H9 (cell line): Measurements from ENCODE around the gene MDFIC. TPM values are rescaled to one million over a fixed set of nuclear protein-coding genes. Genes with fewer than 3 reads are reported as not detected.

Experiments
- DNase-seq: peaks from one replicate; pipeline ENCODE4 v3.0.0-alpha.2; 2017
- H2AFZ ChIP-seq: one replicate; pipeline ENCODE4 v1.6.1; 2013; ENCODE audit warnings: mild to moderate bottlenecking, low read length, control low read depth, moderate library complexity
- H2AK5ac ChIP-seq: 2 replicates; pipeline ENCODE4 v1.6.1; 2013; ENCODE audit warnings: low read length, control low read depth, mixed read lengths; ENCODE audit not compliant: insufficient read length
- H2BK120ac ChIP-seq: one replicate; pipeline ENCODE4 v1.6.1; 2013; ENCODE audit warnings: low read depth, mild to moderate bottlenecking, low read length, control low read depth, inconsistent platforms; ENCODE audit not compliant: poor library complexity, severe bottlenecking
- H2BK12ac ChIP-seq: 2 replicates; pipeline ENCODE4 v1.6.1; 2013; ENCODE audit warnings: low read length, control low read depth, mixed read lengths, low read depth; ENCODE audit not compliant: insufficient read length
- H2BK15ac ChIP-seq: 2 replicates; pipeline ENCODE4 v1.6.1; 2013; ENCODE audit warnings: low read depth, low read length, control low read depth
- H2BK20ac ChIP-seq: one replicate; pipeline ENCODE4 v1.6.1; 2013; ENCODE audit warnings: low read depth, mild to moderate bottlenecking, low read length, control low read depth, inconsistent platforms; ENCODE audit not compliant: poor library complexity, severe bottlenecking
- H2BK5ac ChIP-seq: 2 replicates; pipeline ENCODE4 v1.6.1; 2013; ENCODE audit warnings: low read length, control low read depth, mixed read lengths; ENCODE audit not compliant: insufficient read length
- H3K14ac ChIP-seq: 2 replicates; pipeline ENCODE4 v1.6.1; 2013; ENCODE audit warnings: low read length, control low read depth; ENCODE audit not compliant: insufficient read depth
- H3K18ac ChIP-seq: 2 replicates; pipeline ENCODE4 v1.6.1; 2013; ENCODE audit warnings: low read depth, mild to moderate bottlenecking, mixed read lengths, low read length, control low read depth; ENCODE audit not compliant: insufficient read length
- H3K23ac ChIP-seq: 2 replicates; pipeline ENCODE4 v1.6.1; 2013; ENCODE audit warnings: low read length, control low read depth, mixed read lengths, low read depth; ENCODE audit not compliant: insufficient read length
- H3K23me2 ChIP-seq: 2 replicates; pipeline ENCODE4 v1.6.1; 2013; ENCODE audit warnings: low read depth, mild to moderate bottlenecking, mixed read lengths, low read length, control low read depth; ENCODE audit not compliant: insufficient read length, poor library complexity, severe bottlenecking
- H3K27ac ChIP-seq: 2 replicates; pipeline ENCODE4 v1.5.1; 2013; ENCODE audit warnings: low read length, control low read depth, mixed read lengths, low read depth; ENCODE audit not compliant: insufficient read length
- H3K27me3 ChIP-seq: 2 replicates; pipeline ENCODE4 v1.6.1; 2013; ENCODE audit warnings: low read length, control low read depth, inconsistent platforms; ENCODE audit not compliant: insufficient read depth
- H3K4ac ChIP-seq: 2 replicates; pipeline ENCODE4 v1.6.1; 2013; ENCODE audit warnings: low read depth, mild to moderate bottlenecking, control low read depth, inconsistent platforms, low read length, moderate library complexity
- H3K4me1 ChIP-seq: 2 replicates; pipeline ENCODE4 v1.6.1; 2013; ENCODE audit warnings: low read length, control low read depth, inconsistent platforms; ENCODE audit not compliant: insufficient read depth
- H3K4me2 ChIP-seq: 2 replicates; pipeline ENCODE4 v1.6.1; 2013; ENCODE audit warnings: low read length, control low read depth, mixed read lengths; ENCODE audit not compliant: insufficient read length, insufficient read depth
- H3K56ac ChIP-seq: 2 replicates; pipeline ENCODE4 v1.6.1; 2013; ENCODE audit warnings: low read depth, mild to moderate bottlenecking, mixed read lengths, low read length, control low read depth; ENCODE audit not compliant: insufficient read length
- H3K79me1 ChIP-seq: 2 replicates; pipeline ENCODE4 v1.6.1; 2013; ENCODE audit warnings: low read depth, mild to moderate bottlenecking, moderate library complexity, low read length, control low read depth, inconsistent platforms; ENCODE audit not compliant: insufficient read depth, poor library complexity, severe bottlenecking
- H3K79me2 ChIP-seq: 2 replicates; pipeline ENCODE4 v1.6.1; 2013; ENCODE audit warnings: low read length, control low read depth, inconsistent platforms; ENCODE audit not compliant: insufficient read depth
- H3K9ac ChIP-seq: 2 replicates; pipeline ENCODE4 v1.6.1; 2013; ENCODE audit warnings: low read length, control low read depth, mixed read lengths; ENCODE audit not compliant: insufficient read length; ENCODE audit errors: extremely low read depth
- H3K9me3 ChIP-seq: one replicate; pipeline ENCODE4 v1.6.1; 2013; ENCODE audit warnings: low read depth, low read length, inconsistent platforms; ENCODE audit not compliant: control insufficient read depth
- H3T11ph ChIP-seq: one replicate; pipeline ENCODE4 v1.6.1; 2013; ENCODE audit warnings: mild to moderate bottlenecking, low read length, control low read depth, inconsistent platforms
- H4K20me1 ChIP-seq: one replicate; pipeline ENCODE4 v1.6.1; 2013; ENCODE audit not compliant: control insufficient read depth, insufficient read length, insufficient read depth
- H4K5ac ChIP-seq: 2 replicates; pipeline ENCODE4 v1.6.1; 2013; ENCODE audit warnings: low read depth, mild to moderate bottlenecking, mixed read lengths, low read length, control low read depth; ENCODE audit not compliant: insufficient read length
- H4K8ac ChIP-seq: replicated peaks from 2 replicates; pipeline ENCODE4 v1.6.1; 2013; ENCODE audit warnings: low read length, control low read depth, mixed read lengths, low read depth; ENCODE audit not compliant: insufficient read length
- H4K91ac ChIP-seq: 2 replicates; pipeline ENCODE4 v1.6.1; 2013; ENCODE audit warnings: low read depth, mild to moderate bottlenecking, moderate library complexity, mixed read lengths, low read length, control low read depth; ENCODE audit not compliant: insufficient read length
- H3K27ac Mint-ChIP-seq, 3 experiments: 2 replicates in 2 of 3; 3 replicates in 1 of 3; pipeline ENCODE4 v1.8.0; 2020 to 2021; ENCODE audit warnings: mixed read lengths in 3 of 3, mild to moderate bottlenecking in 1 of 3, moderate library complexity in 1 of 3
- H3K27me3 Mint-ChIP-seq: 2 replicates; pipeline ENCODE4 v1.8.0; 2021; ENCODE audit warnings: low read depth, mild to moderate bottlenecking, moderate library complexity, mixed read lengths
- H3K36me3 Mint-ChIP-seq, 3 experiments: 2 replicates in 2 of 3; 3 replicates in 1 of 3; pipeline ENCODE4 v1.8.0; 2020 to 2021; ENCODE audit warnings: low read depth in 3 of 3, mixed read lengths in 3 of 3; ENCODE audit not compliant: insufficient read depth in 1 of 3
- H3K4me1 Mint-ChIP-seq, 2 experiments: 2 replicates each; pipeline ENCODE4 v1.8.0; 2020; ENCODE audit warnings: mixed read lengths in 2 of 2
- H3K4me3 Mint-ChIP-seq, 2 experiments: 2 replicates in 1 of 2; 3 replicates in 1 of 2; pipeline ENCODE4 v1.8.0; 2020 to 2021; ENCODE audit warnings: mild to moderate bottlenecking in 2 of 2, mixed read lengths in 2 of 2, moderate library complexity in 1 of 2
- H3K9me3 Mint-ChIP-seq, 2 experiments: 2 replicates in 1 of 2; 3 replicates in 1 of 2; pipeline ENCODE4 v1.8.0; 2020; ENCODE audit warnings: mild to moderate bottlenecking in 2 of 2, mixed read lengths in 2 of 2, moderate library complexity in 1 of 2
- CTCF ChIP-seq: fragments of 200-600 bp; sonication (generic); conservative IDR thresholded peaks from 3 replicates; pipeline ENCODE4 v1.8.0; 2021; ENCODE audit warnings: antibody characterized with exemption, mild to moderate bottlenecking
- total RNA-seq: library from RNA; stranded (reverse); gene quantifications from 2 replicates; pipeline ENCODE4 v1.2.1, GENCODE V29; 2021

Gene MDFIC
- total RNA-seq, 1 experiment from 2014 or later: 2.0 TPM

- Mint-ChIP-seq H3K9me3 (no peaks in the 10 kb centered on the region), H3K27ac (no peak overlapping the region), H3K4me1 (no peaks in the 10 kb centered on the region), H3K4me3 (no peak overlapping the region), H3K36me3 (no peaks in the 10 kb centered on the region), H3K27me3 (no peaks in the 10 kb centered on the region)
- H3K4ac ChIP-seq: no peak overlapping the region
- no peak overlapping the region for H2AK5ac ChIP-seq
- DNase-seq: no peak
- H3K18ac ChIP-seq: no peak overlapping the region
- H3K23me2 ChIP-seq: no peaks in the 10 kb centered on the region
- no peak overlapping the region for H3K23ac ChIP-seq
- no peak overlapping the region for H2BK20ac ChIP-seq
- no peaks in the 10 kb centered on the region for H4K20me1 ChIP-seq
- no peak for TF ChIP-seq CTCF
- H3K79me2 ChIP-seq: no peaks in the 10 kb centered on the region
- H4K5ac ChIP-seq: no peak overlapping the region
- H2BK15ac ChIP-seq: no peak overlapping the region
- H3K14ac ChIP-seq: no peak overlapping the region
- H3K27me3 ChIP-seq: no peaks in the 10 kb centered on the region
- H3K9me3 ChIP-seq: no peaks in the 10 kb centered on the region
- no peak overlapping the region for H3K56ac ChIP-seq
- H3K27ac ChIP-seq: no peak overlapping the region
- H4K8ac ChIP-seq: no peak overlapping the region
- no peak overlapping the region for H2BK12ac ChIP-seq
- no peaks in the 10 kb centered on the region for H3K4me1 ChIP-seq
- no peak overlapping the region for H2BK5ac ChIP-seq
- H3K79me1 ChIP-seq: no peaks in the 10 kb centered on the region
- H3T11ph ChIP-seq: no peak overlapping the region
- H3K4me2 ChIP-seq: no peak overlapping the region
- no peak overlapping the region for H2BK120ac ChIP-seq
- no peak overlapping the region for H3K9ac ChIP-seq
- no peak overlapping the region for H4K91ac ChIP-seq
- no peak overlapping the region for H2AFZ ChIP-seq
These were observed 118.6 kb downstream of the MDFIC start for GRCh38 chr7:115040495-115040894.
